Measurements from ENCODE around the gene TBPL1.

The TBPL1 gene

GRCh38 chr6:133985970-133986369 lies 32.9 kb downstream of the TBPL1 start:
- DNase-seq (ENCODE audit: low read depth), result no peak
- TF ChIP-seq CTCF (IDR thresholded peaks at IDR 0.05; ENCODE audit: insufficient read depth, low read depth, low read length, missing control alignments), result no peak
- H3K4me3 ChIP-seq (ENCODE audit: low read length), result no peak overlapping the region

- TF ChIP-seq CTCF (IDR thresholded peaks at IDR 0.05; ENCODE audit: insufficient read depth, low read depth, low read length, missing control alignments), result no peak
- H3K4me3 ChIP-seq (ENCODE audit: low read length), result no peak overlapping the region
- DNase-seq (ENCODE audit: low read depth), result no peak
Measured at GRCh38 chr6:133986942-133987341, 33.9 kb downstream of the TBPL1 start.

- DNase-seq (ENCODE audit: low read depth), result no peak
- TF ChIP-seq CTCF (IDR thresholded peaks at IDR 0.05; ENCODE audit: insufficient read depth, low read depth, low read length, missing control alignments), result no peak
- H3K4me3 ChIP-seq (ENCODE audit: low read length), result no peak overlapping the region
Measured at GRCh38 chr6:133989525-133989924, 36.5 kb downstream of the TBPL1 start.

GRCh38 chr6:133990321-133990720 lies 37.3 kb downstream of the TBPL1 start:
- TF ChIP-seq CTCF (IDR thresholded peaks at IDR 0.05; ENCODE audit: insufficient read depth, low read depth, low read length, missing control alignments), result no peak
- DNase-seq (ENCODE audit: low read depth), result no peak
- no peak overlapping the region for H3K4me3 ChIP-seq (ENCODE audit: low read length)

- no peak for TF ChIP-seq CTCF (IDR thresholded peaks at IDR 0.05; ENCODE audit: insufficient read depth, low read depth, low read length, missing control alignments)
- DNase-seq (ENCODE audit: low read depth), result no peak
- H3K4me3 ChIP-seq (ENCODE audit: low read length), result no peak overlapping the region
Measured at GRCh38 chr6:133991096-133991593, 38.1 kb downstream of the TBPL1 start.

- no peak for TF ChIP-seq CTCF (IDR thresholded peaks at IDR 0.05; ENCODE audit: insufficient read depth, low read depth, low read length, missing control alignments)
- DNase-seq (ENCODE audit: low read depth), result no peak
- H3K4me3 ChIP-seq (ENCODE audit: low read length), result no peak overlapping the region
Measured at GRCh38 chr6:133992992-133993680, 40.1 kb downstream of the TBPL1 start.

- H3K4me3 ChIP-seq (ENCODE audit: low read length), result no peak overlapping the region
- no peak for TF ChIP-seq CTCF (IDR thresholded peaks at IDR 0.05; ENCODE audit: insufficient read depth, low read depth, low read length, missing control alignments)
- DNase-seq (ENCODE audit: low read depth), result no peak
Measured at GRCh38 chr6:133995296-133995695, 42.3 kb downstream of the TBPL1 start.
